ENCODE results near the gene ABCA4. TPM values are rescaled to one million over a fixed set of nuclear protein-coding genes. Genes with fewer than 3 reads are reported as not detected.

The ABCA4 gene
- total RNA-seq, 1 experiment from 2014 or later = 0.22 TPM

DNA sequence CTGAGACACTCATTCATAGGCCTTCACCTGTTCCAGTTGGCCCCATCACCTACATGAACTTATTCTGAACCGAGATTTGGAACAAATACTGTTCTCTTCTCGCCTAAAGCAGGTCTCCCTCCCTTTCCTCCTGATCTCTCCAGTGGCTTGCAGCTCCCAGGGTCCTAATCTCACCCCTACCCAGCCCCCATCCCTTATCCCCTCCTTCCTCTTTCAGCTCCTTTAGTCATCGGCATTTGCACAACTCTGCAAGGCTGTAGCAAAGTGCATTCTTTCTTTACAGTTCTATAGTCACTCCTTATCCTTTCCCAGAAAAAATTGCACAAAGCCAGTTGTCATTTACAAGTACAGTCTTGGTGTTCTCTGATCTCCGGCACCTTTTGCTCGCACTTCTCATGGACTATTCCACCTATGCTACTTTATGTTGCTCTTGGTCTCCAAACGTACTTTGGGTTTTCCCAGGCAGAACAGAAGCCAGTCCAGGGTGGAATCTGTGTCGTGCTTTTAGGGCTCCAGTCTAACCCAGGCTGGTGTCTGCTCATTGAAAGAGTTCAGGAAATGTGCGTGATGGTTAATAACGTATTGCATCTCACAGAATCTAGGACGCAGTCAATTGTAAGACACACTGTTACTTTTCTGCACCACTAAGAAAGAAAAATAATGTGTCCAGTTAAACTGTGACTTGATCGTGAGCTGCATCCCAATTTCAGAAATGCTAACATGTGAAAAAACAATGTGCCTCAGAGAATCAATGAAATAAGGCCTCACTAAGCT is 965 bp downstream of the ABCA4 start:
- BruUV-seq (replicated peaks) = no TSS peak
- no peaks in the 10 kb centered on the region for H4K20me1 ChIP-seq (ENCODE audit: insufficient read depth)
- intact Hi-C loops (cut with micrococcal nuclease) = no loop called here
- H3K9me2 ChIP-seq (ENCODE audit: insufficient read depth) = no peaks in the 10 kb centered on the region
- no peak for TF ChIP-seq YY1 (IDR thresholded peaks at IDR 0.05; ENCODE audit: extremely low read depth, insufficient replicate concordance, low read depth, low read length)
- no peak for TF ChIP-seq CBX3 (IDR thresholded peaks at IDR 0.05; ENCODE audit: low read depth)
- TF ChIP-seq SRF (IDR thresholded peaks at IDR 0.05; ENCODE audit: low read depth) = no peak
- no peak for TF ChIP-seq SP1 (IDR thresholded peaks at IDR 0.05; ENCODE audit: low read depth)
- TF ChIP-seq FOSL1 (IDR thresholded peaks at IDR 0.05; ENCODE audit: low read depth) = no peak
- no peak for TF ChIP-seq MAX (IDR thresholded peaks at IDR 0.05)
- no peak for TF ChIP-seq RAD21 (IDR thresholded peaks at IDR 0.05; ENCODE audit: low read depth)
- no peak for TF ChIP-seq CTCF (IDR thresholded peaks at IDR 0.05 in 2 of 3, conservative IDR thresholded peaks at IDR 0.05 in 1 of 3; ENCODE audit: borderline replicate concordance in 1 of 3, insufficient read depth in 1 of 3, low read depth in 2 of 3, low read length in 2 of 3)
- no peak for TF ChIP-seq ELF1 (IDR thresholded peaks at IDR 0.05; ENCODE audit: borderline replicate concordance, low read depth)
- TF ChIP-seq ATF3 (IDR thresholded peaks at IDR 0.05) = no peak
- H3K27ac ChIP-seq (ENCODE audit: low read depth, low read length) = no peak overlapping the region
- DNase-seq (ENCODE audit: low read depth, low spot score) (no peak), ATAC-seq (no peak)
- H2AFZ ChIP-seq (ENCODE audit: low read depth, low read length, poor library complexity, severe bottlenecking) = no peak overlapping the region
- ChIA-PET RAD21 (ENCODE audit: low non-redundant PET in 1 of 2, low total read pairs in 2 of 2, uncharacterized antibody in 2 of 2, unreplicated experiment in 2 of 2) (no interaction called here), POLR2A (no interaction called here), CTCF (no interaction called here)
- no peak overlapping the region for H3K4me2 ChIP-seq (ENCODE audit: low read length)
- no peak overlapping the region for H3K4me3 ChIP-seq (replicated peaks in 1 of 2; ENCODE audit: low read depth in 1 of 2, low read length in 2 of 2)
- no peaks in the 10 kb centered on the region for H3K36me3 ChIP-seq (ENCODE audit: control insufficient read depth in 1 of 2, insufficient read depth in 2 of 2, low read length in 2 of 2)
- no peak overlapping the region for H3K9ac ChIP-seq (ENCODE audit: low read length)
- no peaks in the 10 kb centered on the region for H3K79me2 ChIP-seq (ENCODE audit: insufficient read depth, low read length)
- H3K9me3 ChIP-seq (ENCODE audit: control insufficient read depth in 1 of 2, insufficient read depth in 1 of 2, low read depth in 1 of 2, low read length in 2 of 2) = no peaks in the 10 kb centered on the region
- H3K27me3 ChIP-seq (ENCODE audit: insufficient read depth, low read length) = no peaks in the 10 kb centered on the region
- H3K4me1 ChIP-seq (ENCODE audit: control insufficient read depth in 1 of 2, insufficient read depth in 2 of 2, low read length in 2 of 2) = no peaks in the 10 kb centered on the region; a peak in 1 of 4 replicates
